HCT116 (cell line): Measurements from ENCODE around the gene MNAT1. TPM values are rescaled to one million over a fixed set of nuclear protein-coding genes. Genes with fewer than 3 reads are reported as not detected.

ENCODE experiments used
- ATAC-seq: fragments of 200-7000 bp; cut with Tn5 transposase; 2 replicates; pipeline ENCODE4 v1.9.1; 2020; ENCODE audit warnings: mild to moderate bottlenecking, moderate library complexity
- BruUV-seq: library from RNA; stranded (reverse); fragments of 400-500 nt; replicated peaks from 2 replicates; lab custom pipeline; 2021; lab: Mats Ljungman, UMichigan
- CTCF ChIA-PET: fragments of 300-600 bp; sonication (Branson Sonifier 250); formaldehyde crosslinking; loops from one replicate; lab custom pipeline; 2021; ENCODE audit warnings: antibody characterized with exemption; lab: Charles Lee
- POLR2A ChIA-PET: fragments of 300-600, 350-600 bp; sonication (Branson Sonifier 250); formaldehyde crosslinking; loops from one replicate; lab custom pipeline; 2021; ENCODE audit warnings: antibody characterized with exemption; lab: Charles Lee
- RAD21 ChIA-PET, 2 experiments: fragments of 300-600 bp; sonication (Branson Sonifier 250); formaldehyde crosslinking; loops; one replicate each; lab custom pipeline; 2023; ENCODE audit warnings: low total read pairs in 2 of 2; ENCODE audit not compliant: uncharacterized antibody in 2 of 2, unreplicated experiment in 2 of 2, low non-redundant PET in 1 of 2; lab: Charles Lee
- DNase-seq: peaks from one replicate; pipeline ENCODE4 v3.0.0-alpha.2; 2010; ENCODE audit warnings: low read depth, low spot score
- H2AFZ ChIP-seq: fragments of 200-600 bp; shearing (Covaris generic), sonication (generic); 2 replicates; pipeline ENCODE4 v1.6.1; 2017; ENCODE audit warnings: low read depth, mixed run types, mixed read lengths, antibody characterized with exemption, low read length; ENCODE audit not compliant: poor library complexity, severe bottlenecking
- H3K27ac ChIP-seq: 2 replicates; pipeline ENCODE4 v1.5.1; 2012; ENCODE audit warnings: low read depth, low read length
- H3K27me3 ChIP-seq: fragments of 200-600 bp; sonication (generic); 2 replicates; pipeline ENCODE4 v1.6.1; 2016; ENCODE audit warnings: mixed run types, low read length, mixed read lengths; ENCODE audit not compliant: insufficient read depth
- H3K36me3 ChIP-seq, 2 experiments: fragments of 200-500 bp in 1 of 2; fragments of 200-600 bp in 1 of 2; sonication (Bioruptor generic) in 1 of 2; sonication (generic) in 1 of 2; 2 replicates each; pipeline versions ENCODE4 v1.5.1 to v1.6.1; 2014 to 2016; ENCODE audit warnings: low read length in 2 of 2, inconsistent platforms in 1 of 2, mixed read lengths in 1 of 2, mixed run types in 1 of 2; ENCODE audit not compliant: insufficient read depth in 2 of 2, control insufficient read depth in 1 of 2
- H3K4me1 ChIP-seq, 2 experiments: fragments of 200-600 bp in 1 of 2; sonication (generic) in 1 of 2; 2 replicates each; pipeline versions ENCODE4 v1.5.1 to v1.6.1; 2012 to 2017; ENCODE audit warnings: low read length in 2 of 2, inconsistent platforms in 1 of 2, mild to moderate bottlenecking in 1 of 2, mixed read lengths in 1 of 2, mixed run types in 1 of 2, moderate library complexity in 1 of 2; ENCODE audit not compliant: insufficient read depth in 2 of 2, control insufficient read depth in 1 of 2
- H3K4me2 ChIP-seq: fragments of 200-600 bp; sonication (generic); 2 replicates; pipeline ENCODE4 v1.6.1; 2017; ENCODE audit warnings: mixed run types, low read length, mixed read lengths
- H3K4me3 ChIP-seq, 2 experiments: fragments of 200-600 bp in 1 of 2; sonication (generic) in 1 of 2; replicated peaks in 1 of 2; 2 replicates each; pipeline ENCODE4 v1.5.1; 2011 to 2016; ENCODE audit warnings: low read length in 2 of 2, control low read depth in 1 of 2, low read depth in 1 of 2, mild to moderate bottlenecking in 1 of 2, mixed read lengths in 1 of 2, mixed run types in 1 of 2
- H3K79me2 ChIP-seq: fragments of 200-600 bp; sonication (generic); 2 replicates; pipeline ENCODE4 v1.6.1; 2017; ENCODE audit warnings: mild to moderate bottlenecking, mixed run types, low read length, moderate library complexity, mixed read lengths; ENCODE audit not compliant: insufficient read depth
- H3K9ac ChIP-seq: fragments of 200-600 bp; sonication (generic); 2 replicates; pipeline ENCODE4 v1.6.1; 2016; ENCODE audit warnings: low read length, mixed read lengths
- H3K9me2 ChIP-seq: fragments of 200-600 bp; sonication (generic), shearing (Covaris generic); 2 replicates; pipeline ENCODE4 v1.6.1; 2017; ENCODE audit warnings: mixed run types, mild to moderate bottlenecking, moderate library complexity; ENCODE audit not compliant: insufficient read depth
- H3K9me3 ChIP-seq, 2 experiments: fragments of 200-500 bp in 1 of 2; fragments of 200-600 bp in 1 of 2; sonication (Bioruptor generic) in 1 of 2; sonication (generic) in 1 of 2; 2 replicates each; pipeline ENCODE4 v1.6.1; 2014 to 2017; ENCODE audit warnings: low read length in 2 of 2, mixed read lengths in 2 of 2, inconsistent platforms in 1 of 2, low read depth in 1 of 2, mild to moderate bottlenecking in 1 of 2, mixed run types in 1 of 2, moderate library complexity in 1 of 2; ENCODE audit not compliant: control insufficient read depth in 1 of 2, insufficient read depth in 1 of 2
- H4K20me1 ChIP-seq: fragments of 200-600 bp; sonication (generic), shearing (Covaris generic); 2 replicates; pipeline ENCODE4 v1.6.1; 2017; ENCODE audit warnings: mixed run types, mild to moderate bottlenecking, moderate library complexity; ENCODE audit not compliant: insufficient read depth
- CEBPB ChIP-seq: IDR thresholded peaks from 2 replicates; pipeline ENCODE4 v1.6.1; 2012; ENCODE audit warnings: low read depth
- EGR1 ChIP-seq: IDR thresholded peaks from 2 replicates; pipeline ENCODE4 v1.6.1; 2012; ENCODE audit warnings: low read depth
- ELF1 ChIP-seq: IDR thresholded peaks from 2 replicates; pipeline ENCODE4 v1.6.1; 2012; ENCODE audit warnings: low read depth, borderline replicate concordance
- EZH2 ChIP-seq: fragments of 200-600 bp; sonication (generic); IDR thresholded peaks from 2 replicates; pipeline ENCODE4 v1.6.1; 2017; ENCODE audit warnings: antibody characterized with exemption, mixed run types
- MAX ChIP-seq: IDR thresholded peaks from 2 replicates; pipeline ENCODE4 v1.6.1; 2012
- SIN3A ChIP-seq: IDR thresholded peaks from 2 replicates; pipeline ENCODE4 v1.6.1; 2012; ENCODE audit warnings: low read depth
- SP1 ChIP-seq: IDR thresholded peaks from 2 replicates; pipeline ENCODE4 v1.6.1; 2012; ENCODE audit warnings: low read depth
- YY1 ChIP-seq: IDR thresholded peaks from 2 replicates; pipeline ENCODE4 v1.6.1; 2011; ENCODE audit warnings: low read length, low read depth, moderate library complexity, mild to moderate bottlenecking; ENCODE audit not compliant: insufficient replicate concordance; ENCODE audit errors: extremely low read depth
- ZNF274 ChIP-seq: fragments of 200-500 bp; sonication (Bioruptor generic); IDR thresholded peaks from 2 replicates; pipeline ENCODE4 v1.6.1; 2014; ENCODE audit warnings: mild to moderate bottlenecking, low read depth, low read length, inconsistent platforms
- intact Hi-C: fragments of 100-400 bp; cut with micrococcal nuclease; formaldehyde crosslinking; loops from 2 replicates; pipeline ENCODE4 v1.10.0; 2022
- total RNA-seq: library from RNA; stranded (reverse); gene quantifications from one replicate; pipeline ENCODE4 v1.2.1, GENCODE V29; 2021; ENCODE audit not compliant: unreplicated experiment
- TF ChIP-seq, protein P1 (sequence below): IDR thresholded peaks from 2 replicates; pipeline ENCODE4 v1.6.1; 2012; ENCODE audit warnings: low read depth

The MNAT1 gene
- total RNA-seq, 1 experiment from 2014 or later, result 49.3 TPM

DNA sequence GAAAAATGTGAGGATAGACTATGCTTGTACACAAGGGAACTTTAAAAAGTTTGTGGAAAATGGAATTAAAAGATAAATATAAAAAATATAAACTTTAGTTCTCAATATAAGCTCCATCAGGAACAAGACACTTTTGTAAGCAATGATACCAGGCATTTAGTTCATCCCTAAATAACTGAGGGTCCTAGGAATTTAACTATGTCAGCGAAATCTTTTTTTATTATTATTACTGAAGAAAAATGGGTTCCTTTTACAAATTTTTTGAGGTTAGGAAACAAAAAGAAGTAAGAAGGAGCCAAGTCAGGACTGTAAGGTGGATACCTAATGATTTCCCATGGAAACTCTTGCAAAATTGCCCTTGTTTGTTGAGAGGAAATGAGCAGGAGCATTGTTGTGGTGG lies 143.6 kb downstream of the MNAT1 start:
- TF ChIP-seq CEBPB (no peak), ZNF274 (no peak), SP1 (no peak), MAX (no peak), YY1 (no peak), EZH2 (no peak), SIN3A (no peak), EGR1 (no peak), ELF1 (no peak)
- TF ChIP-seq, protein P1, sequence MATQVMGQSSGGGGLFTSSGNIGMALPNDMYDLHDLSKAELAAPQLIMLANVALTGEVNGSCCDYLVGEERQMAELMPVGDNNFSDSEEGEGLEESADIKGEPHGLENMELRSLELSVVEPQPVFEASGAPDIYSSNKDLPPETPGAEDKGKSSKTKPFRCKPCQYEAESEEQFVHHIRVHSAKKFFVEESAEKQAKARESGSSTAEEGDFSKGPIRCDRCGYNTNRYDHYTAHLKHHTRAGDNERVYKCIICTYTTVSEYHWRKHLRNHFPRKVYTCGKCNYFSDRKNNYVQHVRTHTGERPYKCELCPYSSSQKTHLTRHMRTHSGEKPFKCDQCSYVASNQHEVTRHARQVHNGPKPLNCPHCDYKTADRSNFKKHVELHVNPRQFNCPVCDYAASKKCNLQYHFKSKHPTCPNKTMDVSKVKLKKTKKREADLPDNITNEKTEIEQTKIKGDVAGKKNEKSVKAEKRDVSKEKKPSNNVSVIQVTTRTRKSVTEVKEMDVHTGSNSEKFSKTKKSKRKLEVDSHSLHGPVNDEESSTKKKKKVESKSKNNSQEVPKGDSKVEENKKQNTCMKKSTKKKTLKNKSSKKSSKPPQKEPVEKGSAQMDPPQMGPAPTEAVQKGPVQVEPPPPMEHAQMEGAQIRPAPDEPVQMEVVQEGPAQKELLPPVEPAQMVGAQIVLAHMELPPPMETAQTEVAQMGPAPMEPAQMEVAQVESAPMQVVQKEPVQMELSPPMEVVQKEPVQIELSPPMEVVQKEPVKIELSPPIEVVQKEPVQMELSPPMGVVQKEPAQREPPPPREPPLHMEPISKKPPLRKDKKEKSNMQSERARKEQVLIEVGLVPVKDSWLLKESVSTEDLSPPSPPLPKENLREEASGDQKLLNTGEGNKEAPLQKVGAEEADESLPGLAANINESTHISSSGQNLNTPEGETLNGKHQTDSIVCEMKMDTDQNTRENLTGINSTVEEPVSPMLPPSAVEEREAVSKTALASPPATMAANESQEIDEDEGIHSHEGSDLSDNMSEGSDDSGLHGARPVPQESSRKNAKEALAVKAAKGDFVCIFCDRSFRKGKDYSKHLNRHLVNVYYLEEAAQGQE, result no peak
- Histone ChIP-seq H4K20me1 (no peaks in the 10 kb centered on the region; the same call in 1 of the 2 replicates), H3K4me3 (no peak overlapping the region), H3K4me1 (no peaks in the 10 kb centered on the region), H3K9ac (no peak overlapping the region), H3K27me3 (no peaks in the 10 kb centered on the region), H3K27ac (no peak overlapping the region), H3K79me2 (no peaks in the 10 kb centered on the region), H3K4me2 (no peak overlapping the region), H3K9me3 (no peaks in the 10 kb centered on the region; a peak in 1 of 4 replicates), H2AFZ (no peak overlapping the region), H3K9me2 (no peaks in the 10 kb centered on the region), H3K36me3 (no peaks in the 10 kb centered on the region; a peak in 1 of 4 replicates)
- ChIA-PET RAD21 (no interaction called here), POLR2A (interaction anchor here (1.1 kb wide), 1 partner anchor 29 kb away, joined by 3 read pairs; no protein-coding TSS in a partner anchor), CTCF (no interaction called here)
- no TSS peak for BruUV-seq
- DNase-seq (no peak), ATAC-seq (no peak)
- intact Hi-C loops, result no loop called here
